Loucy (cell line): ENCODE results near the gene PDE9A.

Experiments used
- CTCF ChIP-seq: fragments of 200-600 bp; sonication (generic); conservative IDR thresholded peaks from 2 replicates; pipeline ENCODE4 v1.5.1; 2014; ENCODE audit warnings: mild to moderate bottlenecking, antibody characterized with exemption, low read length
- EZH2phosphoT487 ChIP-seq: fragments of 200-600 bp; IDR thresholded peaks from 2 replicates; pipeline ENCODE4 v1.6.1; 2018; ENCODE audit warnings: antibody characterized with exemption, mild to moderate bottlenecking, moderate library complexity, borderline replicate concordance

DNA sequence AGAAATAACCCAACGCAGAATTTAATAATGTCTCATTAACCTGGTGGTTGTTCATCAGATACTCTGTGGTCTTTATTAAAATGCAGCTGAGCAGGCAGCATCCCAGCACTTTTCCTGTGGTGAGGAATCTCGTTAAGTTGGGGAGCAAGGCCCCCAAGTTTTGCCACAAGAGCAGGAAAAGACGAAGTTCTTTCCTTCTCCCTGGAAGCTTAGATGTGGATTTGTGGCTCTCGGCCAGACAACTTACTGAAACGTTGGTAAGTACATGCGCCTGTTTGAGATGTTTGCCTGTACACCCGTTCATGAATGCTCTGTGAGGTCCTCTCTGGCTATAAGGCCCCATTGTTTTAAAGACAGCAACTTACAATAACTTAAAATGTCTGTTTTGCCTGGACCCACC is 34.3 kb upstream of the PDE9A start:
- TF ChIP-seq EZH2phosphoT487 (no peak), CTCF (no peak)
